SK-N-MC (cell line): Measurements from ENCODE around the gene SLC24A4.

ENCODE experiments used
- EZH2 ChIP-seq: fragments of 200-600 bp; sonication (generic); IDR thresholded peaks from one replicate; pipeline ENCODE4 v1.6.1; 2017; ENCODE audit warnings: antibody characterized with exemption
- POLR2AphosphoS5 ChIP-seq: IDR thresholded peaks from 2 replicates; pipeline ENCODE4 v1.6.1; 2012; ENCODE audit warnings: mild to moderate bottlenecking, low read depth, low read length, borderline replicate concordance

DNA sequence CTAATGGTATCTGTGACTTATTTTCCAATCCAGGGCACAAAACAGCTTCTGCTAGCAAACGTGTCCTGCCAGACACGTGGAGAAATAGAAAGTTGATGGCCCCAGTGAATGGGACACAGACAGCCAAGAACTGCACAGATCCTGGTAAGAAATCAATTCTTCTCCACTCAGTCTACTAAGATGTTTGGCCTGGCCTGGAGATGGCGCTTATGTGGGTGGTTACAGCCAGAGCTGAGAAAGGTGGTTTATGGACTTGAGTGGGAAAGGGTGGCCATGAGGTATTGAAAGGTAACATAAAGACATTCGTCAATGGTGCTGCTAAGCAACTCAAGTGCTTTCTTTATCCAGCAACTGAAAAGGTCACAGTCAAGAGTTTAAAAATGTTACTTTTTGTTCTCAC lies 2.9 kb downstream of the SLC24A4 start:
- TF ChIP-seq POLR2AphosphoS5: no peak
- no peak for TF ChIP-seq EZH2
